GM23248 (cell line): ENCODE measurements around the gene RNF169.

ENCODE experiments used
- EZH2 ChIP-seq: fragments of 200-600 bp; sonication (generic); IDR thresholded peaks from 2 replicates; pipeline ENCODE4 v1.6.1; 2018; ENCODE audit warnings: antibody characterized with exemption, mild to moderate bottlenecking; ENCODE audit not compliant: insufficient read depth, poor library complexity, severe bottlenecking
- EZH2phosphoT487 ChIP-seq: fragments of 200-600 bp; sonication (generic); IDR thresholded peaks from 2 replicates; pipeline ENCODE4 v1.6.1; 2018; ENCODE audit warnings: antibody characterized with exemption, moderate library complexity, mild to moderate bottlenecking, low read depth; ENCODE audit not compliant: insufficient read depth

GRCh38 chr11:74819400-74819799 is 70.8 kb downstream of the RNF169 start:
- TF ChIP-seq EZH2phosphoT487 (no peak), EZH2 (no peak)
